ENCODE measurements around the gene POGK. TPM values are rescaled to one million over a fixed set of nuclear protein-coding genes. Genes with fewer than 3 reads are reported as not detected.
"Not testable (repeated sequence)": the region's sequence is repeated elsewhere in the genome, so short reads cannot be mapped to it uniquely, and the experiment has no call there.

POGK gene
- total RNA-seq, 2 donors from 2014 or later = 37.9 to 43.2 TPM

GRCh38 chr1:166875302-166875733, 36.0 kb downstream of the POGK start:
- H3K9ac ChIP-seq (ENCODE audit: extremely low read depth, low read length, poor library complexity, severe bottlenecking) = peak overlapping the region; percentile 87
- H3K4me1 ChIP-seq (ENCODE audit: control insufficient read depth, insufficient read depth, low read length) = no peaks in the 10 kb centered on the region
- H3K27me3 ChIP-seq (ENCODE audit: control insufficient read depth, insufficient read depth, low read length, poor library complexity, severe bottlenecking) = no peaks in the 10 kb centered on the region
- Mint-ChIP-seq H3K4me1 (peaks cover 32% of the 10 kb centered on the region), H3K27me3 (ENCODE audit: insufficient read depth) (peaks cover 7% of the 10 kb centered on the region), H3K9me3 (peaks cover 6% of the 10 kb centered on the region), H3K27ac (peak overlapping the region; percentile 80), H3K4me3 (peak overlapping the region; percentile 88), H3K36me3 (ENCODE audit: low read depth) (peaks cover 6% of the 10 kb centered on the region)
- H3K36me3 ChIP-seq (ENCODE audit: control insufficient read depth, insufficient read depth, low read length) = peaks cover 6% of the 10 kb centered on the region
- peak overlapping the region; percentile 83 for H3K4me3 ChIP-seq (ENCODE audit: low read length)
- no peak for TF ChIP-seq CTCF (conservative IDR thresholded peaks at IDR 0.05)
- DNase-seq = no peak
- H3K27ac ChIP-seq (ENCODE audit: low read depth, low read length) = peak overlapping the region; percentile 86
- H3K9me3 ChIP-seq (ENCODE audit: control insufficient read depth, low read length) = no peaks in the 10 kb centered on the region
- WGBS, 2 experiments (ENCODE audit: insufficient coverage in 1 of 2, insufficient read length in 1 of 2) = 31 to 51% methylated on average over 3 to 8 of the region's 8 CpGs

- Mint-ChIP-seq H3K9me3 (peaks cover 6% of the 10 kb centered on the region), H3K27me3 (ENCODE audit: insufficient read depth) (peaks cover 9% of the 10 kb centered on the region), H3K27ac (peak within 1 kb of the TSS; percentile 99), H3K4me1 (peaks cover 26% of the 10 kb centered on the region), H3K36me3 (ENCODE audit: low read depth) (peaks cover 6% of the 10 kb centered on the region), H3K4me3 (peak within 1 kb of the TSS; percentile 88)
- Histone ChIP-seq H3K9ac (ENCODE audit: extremely low read depth, low read length, poor library complexity, severe bottlenecking) (peak within 1 kb of the TSS; percentile 87), H3K4me1 (ENCODE audit: control insufficient read depth, insufficient read depth, low read length) (no peaks in the 10 kb centered on the region), H3K27ac (ENCODE audit: low read depth, low read length) (peak within 1 kb of the TSS; percentile 86), H3K36me3 (ENCODE audit: control insufficient read depth, insufficient read depth, low read length) (peaks cover 6% of the 10 kb centered on the region), H3K9me3 (ENCODE audit: control insufficient read depth, low read length) (no peaks in the 10 kb centered on the region), H3K4me3 (ENCODE audit: low read length) (peak within 1 kb of the TSS; percentile 83), H3K27me3 (ENCODE audit: control insufficient read depth, insufficient read depth, low read length, poor library complexity, severe bottlenecking) (no peaks in the 10 kb centered on the region)
- WGBS, 2 experiments (ENCODE audit: insufficient coverage in 1 of 2, insufficient read length in 1 of 2) = 0 to 2% methylated on average over 28 to 84 of the region's 84 CpGs
- DNase-seq = peak; percentile 99
- TF ChIP-seq CTCF (conservative IDR thresholded peaks at IDR 0.05) = no peak
These were observed 36.7 kb downstream of the POGK start, which contains the start of gene TADA1 for GRCh38 chr1:166875734-166876539. Gene TADA1 (minus strand): TSS chr1:166876264. CDS start chr1:166876233, 31 bp downstream.

- H3K27ac ChIP-seq (ENCODE audit: low read depth, low read length) = no peak overlapping the region
- TF ChIP-seq CTCF (conservative IDR thresholded peaks at IDR 0.05) = peak; percentile 58
- H3K27ac Mint-ChIP-seq = peak overlapping the region; percentile 32
These were observed 37.2 kb downstream of the POGK start for GRCh38 chr1:166876540-166876838.

GRCh38 chr1:166878173-166878917, 39.1 kb downstream of the POGK start:
- H3K27ac ChIP-seq (ENCODE audit: low read depth, low read length); H3K4me1 ChIP-seq (ENCODE audit: control insufficient read depth, insufficient read depth, low read length); H3K36me3 ChIP-seq (ENCODE audit: control insufficient read depth, insufficient read depth, low read length); H3K9ac ChIP-seq (ENCODE audit: extremely low read depth, low read length, poor library complexity, severe bottlenecking); DNase-seq; H3K4me3 ChIP-seq (ENCODE audit: low read length); H3K4me3 Mint-ChIP-seq; H3K9me3 Mint-ChIP-seq; H3K27ac Mint-ChIP-seq; H3K9me3 ChIP-seq (ENCODE audit: control insufficient read depth, low read length); H3K36me3 Mint-ChIP-seq (ENCODE audit: low read depth): not testable (repeated sequence)
- WGBS, 2 experiments (ENCODE audit: insufficient coverage in 1 of 2, insufficient read length in 1 of 2) = 94 to 95% methylated on average over 8 to 15 of the region's 21 CpGs
- H3K27me3 ChIP-seq (ENCODE audit: control insufficient read depth, insufficient read depth, low read length, poor library complexity, severe bottlenecking) = peaks cover 21% of the 10 kb centered on the region
- H3K27me3 Mint-ChIP-seq (ENCODE audit: insufficient read depth) = peaks cover 26% of the 10 kb centered on the region
- H3K4me1 Mint-ChIP-seq = peaks cover 11% of the 10 kb centered on the region

More at GRCh38 chr1:166876540-166876838, 37.2 kb downstream of the POGK start:
- Histone ChIP-seq H3K4me1 (ENCODE audit: control insufficient read depth, insufficient read depth, low read length) (no peaks in the 10 kb centered on the region), H3K27me3 (ENCODE audit: control insufficient read depth, insufficient read depth, low read length, poor library complexity, severe bottlenecking) (peaks cover 5% of the 10 kb centered on the region), H3K9me3 (ENCODE audit: control insufficient read depth, low read length) (no peaks in the 10 kb centered on the region), H3K9ac (ENCODE audit: extremely low read depth, low read length, poor library complexity, severe bottlenecking) (no peak overlapping the region), H3K4me3 (ENCODE audit: low read length) (peak overlapping the region; percentile 67), H3K36me3 (ENCODE audit: control insufficient read depth, insufficient read depth, low read length) (peaks cover 6% of the 10 kb centered on the region)
- H3K27me3 Mint-ChIP-seq (ENCODE audit: insufficient read depth) = peaks cover 9% of the 10 kb centered on the region
- no peak for DNase-seq
- peaks cover 20% of the 10 kb centered on the region for H3K4me1 Mint-ChIP-seq
- peak overlapping the region; percentile 88 for H3K4me3 Mint-ChIP-seq
- WGBS, 2 experiments (ENCODE audit: insufficient coverage in 1 of 2, insufficient read length in 1 of 2) = 29 to 35% methylated on average over 5 to 7 of the region's 7 CpGs
- peaks cover 6% of the 10 kb centered on the region for H3K36me3 Mint-ChIP-seq (ENCODE audit: low read depth)
- H3K9me3 Mint-ChIP-seq = peaks cover 6% of the 10 kb centered on the region

Data from endodermal cell (in vitro differentiated cells).